ENCODE measurements around the gene ABCA6.
"Not testable (repeated sequence)": the region's sequence is repeated elsewhere in the genome, so short reads cannot be mapped to it uniquely, and the experiment has no call there.

Gene ABCA6

GRCh38 chr17:69141431-69142174 is at the start of gene ABCA6:
Gene ABCA6, minus strand, starts transcription at chr17:69141895. Its CDS starts 1,192 bp downstream, at chr17:69140703.
- no peak for DNase-seq

GRCh38 chr17:69188796-69189195 is 47.1 kb upstream of the ABCA6 start:
- DNase-seq = no peak

GRCh38 chr17:69188064-69188463 is 46.4 kb upstream of the ABCA6 start:
- DNase-seq = no peak

GRCh38 chr17:69187294-69187693 is 45.6 kb upstream of the ABCA6 start:
- DNase-seq = no peak

- DNase-seq = no peak
Measured at GRCh38 chr17:69179227-69179952, 37.7 kb upstream of the ABCA6 start.

- no peak for DNase-seq
Measured at GRCh38 chr17:69176457-69176795, 34.7 kb upstream of the ABCA6 start.

GRCh38 chr17:69175625-69176456 is 34.1 kb upstream of the ABCA6 start:
- DNase-seq = no peak

- no peak for DNase-seq
Measured at GRCh38 chr17:69175262-69175624, 33.5 kb upstream of the ABCA6 start.

GRCh38 chr17:69173118-69173517 is 31.4 kb upstream of the ABCA6 start:
- no peak for DNase-seq

- no peak for DNase-seq
Measured at GRCh38 chr17:69170377-69170776, 28.7 kb upstream of the ABCA6 start.

GRCh38 chr17:69168642-69169041 is 26.9 kb upstream of the ABCA6 start:
- not testable (repeated sequence) for DNase-seq

- DNase-seq = no peak
Measured at GRCh38 chr17:69166957-69167356, 25.3 kb upstream of the ABCA6 start.

GRCh38 chr17:69164206-69164605 is 22.5 kb upstream of the ABCA6 start:
- no peak for DNase-seq

GRCh38 chr17:69159418-69159817 is 17.7 kb upstream of the ABCA6 start:
- no peak for DNase-seq

GRCh38 chr17:69154267-69154666 is 12.6 kb upstream of the ABCA6 start:
- DNase-seq = no peak

- no peak for DNase-seq
Measured at GRCh38 chr17:69150333-69150732, 8.6 kb upstream of the ABCA6 start.

- no peak for DNase-seq
Measured at GRCh38 chr17:69147460-69147859, 5.8 kb upstream of the ABCA6 start.

- DNase-seq = no peak
Measured at GRCh38 chr17:69144331-69145255, 2.9 kb upstream of the ABCA6 start.

GRCh38 chr17:69143683-69144231 is 2.1 kb upstream of the ABCA6 start:
- no peak for DNase-seq

GRCh38 chr17:69143151-69143550 is 1.5 kb upstream of the ABCA6 start:
- DNase-seq = no peak

- no peak for DNase-seq
Measured at GRCh38 chr17:69142175-69142802, 594 bp upstream of the ABCA6 start.

- no peak for DNase-seq
Measured at GRCh38 chr17:69134112-69134511, 7.6 kb downstream of the ABCA6 start.

All from NCI-H2227 treated with DMSO at 0.1 percent for 48 hours (cell line).